AG10803 (cell line): ENCODE results near the gene AP2A1.
"Not testable (repeated sequence)": the region's sequence is repeated elsewhere in the genome, so short reads cannot be mapped to it uniquely, and the experiment has no call there.

Experiments used
- DNase-seq: peaks from one replicate; pipeline ENCODE4 v3.0.0; 2010; ENCODE audit warnings: low read depth
- H3K4me3 ChIP-seq: 2 replicates; pipeline ENCODE4 v1.5.1; 2011; ENCODE audit warnings: mild to moderate bottlenecking, low read length, control low read depth
- TF ChIP-seq, protein P1 (sequence below): conservative IDR thresholded peaks from 2 replicates; pipeline ENCODE4 v1.5.1; 2011; ENCODE audit warnings: mild to moderate bottlenecking, low read length, control low read depth, inconsistent platforms

Gene AP2A1

DNA sequence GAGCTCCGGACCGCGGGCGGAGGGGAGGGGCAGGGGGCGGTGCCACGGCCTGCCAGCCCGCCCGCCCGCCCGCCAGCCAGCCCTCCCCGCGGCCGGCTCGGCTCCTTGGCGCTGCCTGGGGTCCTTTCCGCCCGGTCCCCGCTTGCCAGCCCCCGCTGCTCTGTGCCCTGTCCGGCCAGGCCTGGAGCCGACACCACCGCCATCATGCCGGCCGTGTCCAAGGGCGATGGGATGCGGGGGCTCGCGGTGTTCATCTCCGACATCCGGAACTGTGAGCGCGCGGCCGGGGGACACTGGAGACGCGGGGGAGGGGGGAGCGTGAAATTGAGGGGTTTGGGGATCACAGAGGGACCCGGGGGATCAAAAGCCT, at the start of gene AP2A1:
TSS of gene AP2A1 (plus strand) at position 72 of the 370 bp plus-strand sequence. CDS start at position 205, 133 bp downstream.
- DNase-seq, result no peak
- H3K4me3 ChIP-seq, result peak within 1 kb of the TSS; percentile 89
- TF ChIP-seq, protein P1, sequence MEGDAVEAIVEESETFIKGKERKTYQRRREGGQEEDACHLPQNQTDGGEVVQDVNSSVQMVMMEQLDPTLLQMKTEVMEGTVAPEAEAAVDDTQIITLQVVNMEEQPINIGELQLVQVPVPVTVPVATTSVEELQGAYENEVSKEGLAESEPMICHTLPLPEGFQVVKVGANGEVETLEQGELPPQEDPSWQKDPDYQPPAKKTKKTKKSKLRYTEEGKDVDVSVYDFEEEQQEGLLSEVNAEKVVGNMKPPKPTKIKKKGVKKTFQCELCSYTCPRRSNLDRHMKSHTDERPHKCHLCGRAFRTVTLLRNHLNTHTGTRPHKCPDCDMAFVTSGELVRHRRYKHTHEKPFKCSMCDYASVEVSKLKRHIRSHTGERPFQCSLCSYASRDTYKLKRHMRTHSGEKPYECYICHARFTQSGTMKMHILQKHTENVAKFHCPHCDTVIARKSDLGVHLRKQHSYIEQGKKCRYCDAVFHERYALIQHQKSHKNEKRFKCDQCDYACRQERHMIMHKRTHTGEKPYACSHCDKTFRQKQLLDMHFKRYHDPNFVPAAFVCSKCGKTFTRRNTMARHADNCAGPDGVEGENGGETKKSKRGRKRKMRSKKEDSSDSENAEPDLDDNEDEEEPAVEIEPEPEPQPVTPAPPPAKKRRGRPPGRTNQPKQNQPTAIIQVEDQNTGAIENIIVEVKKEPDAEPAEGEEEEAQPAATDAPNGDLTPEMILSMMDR, result no peak

DNA sequence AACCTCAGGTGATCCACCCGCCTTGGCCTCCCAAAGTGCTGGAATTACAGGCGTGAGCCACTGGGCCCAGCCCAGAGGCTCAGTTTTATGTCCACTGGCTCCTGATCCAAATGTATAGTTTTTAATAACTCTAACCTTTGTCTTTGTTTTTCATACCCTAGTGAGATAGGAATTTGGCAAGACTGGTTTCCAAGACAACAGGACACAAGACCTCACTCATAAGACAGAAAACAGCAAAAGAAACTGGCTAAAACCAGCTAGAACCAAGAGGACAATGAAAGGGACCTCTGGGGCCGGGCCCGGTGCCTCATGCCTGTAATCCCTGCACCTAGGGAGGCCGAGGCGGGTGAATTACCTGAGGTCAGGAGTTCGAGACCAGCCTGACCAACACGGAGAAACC, 48.3 kb upstream of the AP2A1 start:
- peak; percentile 28 for DNase-seq
- no peak overlapping the region for H3K4me3 ChIP-seq
- TF ChIP-seq, protein P1, result no peak

DNA sequence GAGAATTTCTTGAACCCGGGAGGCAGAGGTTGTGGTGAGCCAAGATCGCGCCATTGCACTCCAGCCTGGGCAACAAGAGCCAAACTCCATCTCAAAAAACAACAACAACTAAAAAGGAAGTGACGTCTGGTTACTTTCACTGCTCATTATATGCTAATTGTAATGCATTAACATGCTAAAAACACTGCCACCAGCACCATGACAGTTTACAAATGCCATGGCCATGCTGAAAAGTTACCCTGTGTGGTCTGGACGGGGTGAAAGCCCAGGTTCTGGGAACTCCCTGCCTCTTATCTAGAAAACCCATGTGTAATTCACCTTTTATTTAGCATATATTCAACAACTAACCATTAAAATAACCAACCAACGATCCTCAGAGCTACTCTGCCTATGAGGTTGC, 47.8 kb upstream of the AP2A1 start:
- TF ChIP-seq, protein P1, result no peak
- no peak overlapping the region for H3K4me3 ChIP-seq
- DNase-seq, result no peak

DNA sequence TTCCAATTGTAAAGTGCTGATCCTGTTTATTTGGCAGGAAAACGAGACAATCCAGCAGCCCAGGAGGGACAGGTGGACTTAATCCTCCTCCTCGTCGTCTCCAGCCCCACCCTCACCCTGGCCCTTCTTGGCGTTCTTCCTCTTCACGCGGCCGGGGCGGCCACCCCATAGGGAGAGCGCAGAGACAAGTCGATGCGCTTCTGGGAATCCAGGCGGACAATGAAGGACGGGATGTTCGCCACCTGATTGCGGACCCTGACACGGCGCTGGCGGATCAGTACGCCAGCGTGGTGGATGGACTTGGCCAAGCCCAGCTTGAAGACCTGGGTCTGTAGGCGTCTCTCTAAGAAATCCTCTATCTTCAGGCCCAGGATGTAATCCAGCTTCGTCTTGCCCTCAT, 47.4 kb upstream of the AP2A1 start:
- H3K4me3 ChIP-seq, DNase-seq: not testable (repeated sequence)

DNA sequence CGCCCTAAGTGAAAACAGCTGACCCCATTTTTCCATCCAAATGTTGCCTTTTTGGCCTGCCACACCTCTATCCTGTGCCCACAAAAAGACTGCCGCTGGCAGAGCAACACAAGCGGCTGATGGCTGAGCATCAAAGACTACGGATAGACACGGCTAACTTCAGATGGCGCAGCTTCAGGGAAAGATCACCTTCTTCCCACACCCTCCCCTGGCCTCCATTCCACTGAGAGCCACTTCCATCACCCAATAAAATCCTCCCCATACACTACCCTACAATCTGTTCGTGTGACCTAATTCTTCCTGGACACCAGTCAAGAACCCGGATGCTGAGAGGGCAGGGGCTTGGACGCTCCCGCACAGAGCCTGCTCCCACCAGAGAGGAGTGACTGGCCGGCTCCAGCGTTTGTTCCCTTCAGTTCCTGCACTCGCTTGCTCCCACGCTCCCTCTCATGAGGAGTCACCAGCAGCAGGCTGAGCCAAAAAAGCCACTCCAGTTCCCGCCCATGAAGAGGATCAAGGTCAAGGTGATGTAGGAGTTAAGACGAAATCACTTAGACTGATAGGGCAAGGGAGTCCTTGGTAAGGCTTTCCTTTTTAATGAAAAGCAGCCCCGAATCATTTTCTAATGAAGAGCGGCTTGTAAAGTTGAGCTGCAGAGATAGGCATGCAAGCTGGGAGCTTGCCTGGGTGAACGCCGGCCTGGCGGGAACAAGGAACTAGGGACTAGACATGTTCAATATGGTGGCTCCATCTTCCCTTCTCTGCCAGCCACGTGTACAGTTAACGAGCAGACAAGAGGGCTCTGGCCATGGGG, 39.4 kb upstream of the AP2A1 start:
- TF ChIP-seq, protein P1, result no peak
- peak; percentile 35 for DNase-seq

DNA sequence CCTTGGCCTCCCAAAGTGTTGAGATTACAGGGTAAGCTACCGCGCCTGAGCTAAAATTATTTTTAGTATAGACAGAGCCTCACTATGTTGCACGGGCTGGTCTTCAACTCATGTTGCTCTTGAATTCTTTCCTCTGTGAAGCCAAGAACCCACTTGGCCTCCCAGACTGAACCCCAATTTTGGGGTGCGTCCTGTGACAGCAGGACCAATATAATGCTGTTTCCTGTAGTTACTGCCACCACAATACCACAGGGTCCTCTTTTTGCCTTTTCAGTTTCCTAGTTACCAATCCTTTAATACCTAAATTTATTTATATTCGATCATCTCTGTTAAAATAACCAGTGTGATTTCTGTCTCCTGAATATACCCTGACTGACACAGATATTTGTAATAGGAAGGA, 36.6 kb upstream of the AP2A1 start:
- DNase-seq, result no peak
- TF ChIP-seq, protein P1, result no peak
- H3K4me3 ChIP-seq, result no peak overlapping the region

More for the DNA sequence above, 39.4 kb upstream of the AP2A1 start:
- H3K4me3 ChIP-seq, result no peak overlapping the region

DNA sequence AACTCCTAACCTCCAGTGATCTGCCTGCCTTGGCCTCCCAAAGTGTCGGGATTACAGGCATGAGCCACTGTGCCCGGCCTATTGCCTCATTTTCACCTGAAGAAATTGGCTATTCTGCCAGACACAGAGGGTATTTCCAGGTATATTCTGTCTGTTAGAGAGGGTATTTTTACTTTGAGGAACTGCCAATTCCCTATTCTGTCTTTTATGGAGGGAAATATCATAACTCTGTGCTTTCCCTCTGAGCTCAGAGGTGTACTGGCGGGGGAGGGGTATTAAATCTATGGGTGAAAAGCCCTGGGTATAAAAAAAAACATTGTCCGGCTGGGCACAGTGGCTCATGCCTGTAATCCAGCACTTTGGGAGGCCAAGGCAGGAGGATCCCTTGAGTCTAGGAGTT, 28.5 kb upstream of the AP2A1 start:
- no peak for DNase-seq
- TF ChIP-seq, protein P1, result no peak
- H3K4me3 ChIP-seq, result no peak overlapping the region
